B cell (primary cell): ENCODE measurements around the gene PPP6R1. TPM values are rescaled to one million over a fixed set of nuclear protein-coding genes. Genes with fewer than 3 reads are reported as not detected.

ENCODE experiments used
- ATAC-seq: fragments of 200-7000 bp; cut with Tn5 transposase; one replicate; pipeline ENCODE4 v1.10.0; 2021; ENCODE audit warnings: low read depth, mild to moderate bottlenecking, moderate number of reproducible peaks, moderate library complexity
- CTCF ChIA-PET: fragments of 350-600 bp; sonication (Branson Sonifier 250); formaldehyde crosslinking; loops from one replicate; lab custom pipeline; 2021; ENCODE audit warnings: antibody characterized with exemption, inconsistent platforms; lab: Charles Lee
- POLR2A ChIA-PET: fragments of 350-600 bp; sonication (Branson Sonifier 250); formaldehyde crosslinking; loops from one replicate; lab custom pipeline; 2021; ENCODE audit warnings: antibody characterized with exemption; lab: Charles Lee
- DNase-seq: peaks from one replicate; pipeline ENCODE4 v3.0.0; 2013
- H2AFZ ChIP-seq: 2 replicates; pipeline ENCODE4 v1.6.1; 2012; ENCODE audit warnings: mild to moderate bottlenecking, low read depth, low read length; ENCODE audit not compliant: insufficient read depth, poor library complexity, severe bottlenecking
- H3K27ac ChIP-seq, 2 donors: 1 replicate in 1 of 2; 2 replicates in 1 of 2; pipeline ENCODE4 v1.5.1; 2012 to 2013; ENCODE audit warnings: low read length in 2 of 2, mild to moderate bottlenecking in 2 of 2, moderate library complexity in 1 of 2
- H3K27me3 ChIP-seq, 4 experiments: fragments of 200-600 bp in 1 of 4; sonication (generic) in 1 of 4; replicated peaks in 1 of 4; 1 replicate in 2 of 4; 2 replicates in 2 of 4; pipeline versions ENCODE4 v1.6.1 to v1.7.0; 2013 to 2016; ENCODE audit warnings: low read length in 3 of 4, mild to moderate bottlenecking in 2 of 4, mixed read lengths in 1 of 4, moderate library complexity in 1 of 4; ENCODE audit not compliant: insufficient read depth in 4 of 4, control insufficient read depth in 3 of 4; ENCODE audit errors: control extremely low read depth in 1 of 4
- H3K36me3 ChIP-seq, 2 experiments: replicated peaks in 1 of 2; 1 replicate in 1 of 2; 2 replicates in 1 of 2; pipeline versions ENCODE4 v1.6.1 to v1.7.1; 2013; ENCODE audit warnings: low read length in 1 of 2; ENCODE audit not compliant: insufficient read depth in 2 of 2, control insufficient read depth in 1 of 2; ENCODE audit errors: control extremely low read depth in 1 of 2, extremely low read depth in 1 of 2
- H3K4me1 ChIP-seq, 2 donors: fragments of 200-600 bp in 1 of 2; sonication (generic) in 1 of 2; 1 replicate in 1 of 2; 2 replicates in 1 of 2; pipeline versions ENCODE4 v1.5.1 to v1.6.1; 2013 to 2017; ENCODE audit warnings: low read length in 2 of 2; ENCODE audit not compliant: control insufficient read depth in 2 of 2, insufficient read depth in 2 of 2
- H3K4me2 ChIP-seq: replicated peaks from 2 replicates; pipeline ENCODE3; 2012; ENCODE audit warnings: mild to moderate bottlenecking, low read depth, low read length; ENCODE audit not compliant: poor library complexity, severe bottlenecking
- H3K4me3 ChIP-seq, 5 experiments: fragments of 200-600 bp in 1 of 5; sonication (generic) in 1 of 5; 1 replicate in 3 of 5; 2 replicates in 2 of 5; pipeline versions ENCODE4 v1.5.1 to v1.7.0; 2011 to 2016; ENCODE audit warnings: low read length in 4 of 5, mild to moderate bottlenecking in 4 of 5, low read depth in 2 of 5, control low read depth in 1 of 5, moderate library complexity in 1 of 5; ENCODE audit not compliant: insufficient read depth in 1 of 5; ENCODE audit errors: control extremely low read depth in 1 of 5, extremely low read depth in 1 of 5
- H3K79me2 ChIP-seq: fragments of 200-600 bp; sonication (generic); one replicate; pipeline ENCODE4 v1.6.0; 2016; ENCODE audit warnings: low read length; ENCODE audit not compliant: control insufficient read depth, insufficient read depth
- H3K9ac ChIP-seq: fragments of 200-600 bp; sonication (generic); 2 replicates; pipeline ENCODE4 v1.6.1; 2017; ENCODE audit warnings: mild to moderate bottlenecking, low read length, moderate library complexity
- H3K9me3 ChIP-seq, 3 donors: one replicate each; pipeline versions ENCODE4 v1.6.1 to v1.7.1; 2013; ENCODE audit warnings: low read length in 2 of 3; ENCODE audit not compliant: control insufficient read depth in 2 of 3, insufficient read depth in 1 of 3; ENCODE audit errors: control extremely low read depth in 1 of 3
- H4K20me1 ChIP-seq: 2 replicates; pipeline ENCODE4 v1.6.0; 2012; ENCODE audit warnings: mild to moderate bottlenecking, low read length; ENCODE audit not compliant: insufficient read depth, control insufficient read depth, poor library complexity, severe bottlenecking
- H3K27ac Mint-ChIP-seq: one replicate; pipeline ENCODE4 v1.8.0; 2021; ENCODE audit warnings: mixed read lengths
- H3K27me3 Mint-ChIP-seq: one replicate; pipeline ENCODE4 v1.8.0; 2021; ENCODE audit warnings: mixed read lengths
- H3K4me1 Mint-ChIP-seq: one replicate; pipeline ENCODE4 v1.8.0; 2021; ENCODE audit warnings: mixed read lengths
- H3K4me3 Mint-ChIP-seq: one replicate; pipeline ENCODE4 v1.8.0; 2021; ENCODE audit warnings: mixed read lengths
- H3K9me3 Mint-ChIP-seq: one replicate; pipeline ENCODE4 v1.8.0; 2022; ENCODE audit warnings: mixed read lengths; ENCODE audit not compliant: insufficient read depth
- CTCF ChIP-seq: fragments of 200-600 bp; IDR thresholded peaks from one replicate; pipeline ENCODE4 v1.8.0; 2022; ENCODE audit warnings: antibody characterized with exemption, mild to moderate bottlenecking
- EZH2 ChIP-seq: IDR thresholded peaks from 2 replicates; pipeline ENCODE4 v1.6.1; 2012; ENCODE audit warnings: borderline replicate concordance, low read depth, mild to moderate bottlenecking, moderate library complexity, low read length; ENCODE audit not compliant: insufficient read depth, poor library complexity, severe bottlenecking
- WGBS: methylation state at CpG from one replicate; pipeline ENCODE4 v1.1.5; 2013; ENCODE audit warnings: missing lambda C conversion rate; ENCODE audit not compliant: insufficient coverage; 5-methylcytosine and 5-hydroxymethylcytosine counted together
- intact Hi-C: fragments of 100-400 bp; cut with micrococcal nuclease; formaldehyde crosslinking; loops from one replicate; pipeline ENCODE4 v1.10.0; 2022
- polyA plus RNA-seq: library from polyadenylated mRNA; depleted of rRNA; stranded (reverse); fragments of >200 nt; gene quantifications from 2 replicates; pipeline ENCODE4 v1.2.3, GENCODE V29; 2012
- total RNA-seq, 2 donors: library from RNA; stranded (reverse); fragments of 120-200 nt in 1 of 2; gene quantifications; 1 replicate in 1 of 2; 2 replicates in 1 of 2; pipeline versions ENCODE4 v1.2.3 to v1.2.4, GENCODE V29; 2013 to 2022

The PPP6R1 gene
- total and polyA plus RNA-seq, 2 donors (not counting 1 experiment from before 2014, with no cell fraction given), result 122 to 193 TPM

- H3K4me1 ChIP-seq, result no peaks in the 10 kb centered on the region
- intact Hi-C loops, result no loop called here
- no peak for ATAC-seq
- no peak for DNase-seq
- POLR2A ChIA-PET, result no interaction called here
- no peak overlapping the region for H3K4me3 ChIP-seq
- no peak overlapping the region for H3K4me2 ChIP-seq
- H3K9me3 Mint-ChIP-seq, result peaks cover 3% of the 10 kb centered on the region
- H3K27me3 Mint-ChIP-seq, result peaks cover 31% of the 10 kb centered on the region
- no peak overlapping the region for H3K4me3 Mint-ChIP-seq
- H3K36me3 ChIP-seq, result no peaks in the 10 kb centered on the region
- peaks cover 0 to 36% (median 8%) of the 10 kb centered on the region in 4 experiments for H3K27me3 ChIP-seq
- WGBS, result 91% methylated on average over 13 of the region's 17 CpGs
- no peak overlapping the region for H2AFZ ChIP-seq
- H3K4me1 Mint-ChIP-seq, result no peaks in the 10 kb centered on the region
- no peak overlapping the region for H3K27ac ChIP-seq
- TF ChIP-seq EZH2 (no peak), CTCF (no peak)
- H3K79me2 ChIP-seq, result no peaks in the 10 kb centered on the region
- H3K9ac ChIP-seq, result no peak overlapping the region
- H4K20me1 ChIP-seq, result no peaks in the 10 kb centered on the region
- peaks cover 0 to 30% (median 6%) of the 10 kb centered on the region in 3 donors for H3K9me3 ChIP-seq
- CTCF ChIA-PET, result interaction anchor here (1.1 kb wide), 1 partner anchor 69 kb away, joined by 5 read pairs; no protein-coding TSS in a partner anchor
- no peak overlapping the region for H3K27ac Mint-ChIP-seq
These were observed 48.9 kb downstream of the PPP6R1 start for GRCh38 chr19:55209693-55210472.
